Measurements from ENCODE around the gene TMEM219.
A peak's percentile ranks its signal among the peaks of the same experiment; 100 is the strongest.
"Not testable (repeated sequence)": the region's sequence is repeated elsewhere in the genome, so short reads cannot be mapped to it uniquely, and the experiment has no call there.

Gene TMEM219

GRCh38 chr16:29958756-29959155 lies 3.1 kb upstream of the TMEM219 start:
- TF ChIP-seq CTCF (conservative IDR thresholded peaks at IDR 0.05): no peak
- no peak for TF ChIP-seq ZFX (IDR thresholded peaks at IDR 0.05)
- no peak overlapping the region for H3K27ac ChIP-seq

- TF ChIP-seq ZFX (IDR thresholded peaks at IDR 0.05) (no peak), CTCF (conservative IDR thresholded peaks at IDR 0.05) (no peak)
- no peak overlapping the region for H3K27ac ChIP-seq
These were observed 2.6 kb upstream of the TMEM219 start for GRCh38 chr16:29959293-29959692.

- H3K27ac ChIP-seq: not testable (repeated sequence)
These were observed 2.1 kb upstream of the TMEM219 start for GRCh38 chr16:29959821-29960220.

GRCh38 chr16:29961127-29961478 lies 776 bp upstream of the TMEM219 start:
- TF ChIP-seq ZFX (IDR thresholded peaks at IDR 0.05) (no peak), CTCF (conservative IDR thresholded peaks at IDR 0.05) (no peak)
- peak overlapping the region; percentile 75 for H3K27ac ChIP-seq

GRCh38 chr16:29962344-29962994 lies 590 bp downstream of the TMEM219 start:
- H3K27ac ChIP-seq: peak overlapping the region; percentile 75
- TF ChIP-seq ZFX (IDR thresholded peaks at IDR 0.05) (no peak), CTCF (conservative IDR thresholded peaks at IDR 0.05) (no peak)

- peak overlapping the region; percentile 75 for H3K27ac ChIP-seq
- no peak for TF ChIP-seq ZFX (IDR thresholded peaks at IDR 0.05)
- TF ChIP-seq CTCF (conservative IDR thresholded peaks at IDR 0.05): no peak
These were observed 1.3 kb downstream of the TMEM219 start for GRCh38 chr16:29963021-29963743.

- TF ChIP-seq CTCF (conservative IDR thresholded peaks at IDR 0.05) (no peak), ZFX (IDR thresholded peaks at IDR 0.05) (no peak)
- no peak overlapping the region for H3K27ac ChIP-seq
These were observed 6.3 kb downstream of the TMEM219 start for GRCh38 chr16:29968205-29968604.

- TF ChIP-seq ZFX (IDR thresholded peaks at IDR 0.05) (no peak), CTCF (conservative IDR thresholded peaks at IDR 0.05) (no peak)
- H3K27ac ChIP-seq: no peak overlapping the region
These were observed 9.4 kb downstream of the TMEM219 start for GRCh38 chr16:29971304-29971703.
